Measurements from ENCODE around the gene FURIN.
"Not testable (repeated sequence)": the region's sequence is repeated elsewhere in the genome, so short reads cannot be mapped to it uniquely, and the experiment has no call there.

Gene FURIN

DNA sequence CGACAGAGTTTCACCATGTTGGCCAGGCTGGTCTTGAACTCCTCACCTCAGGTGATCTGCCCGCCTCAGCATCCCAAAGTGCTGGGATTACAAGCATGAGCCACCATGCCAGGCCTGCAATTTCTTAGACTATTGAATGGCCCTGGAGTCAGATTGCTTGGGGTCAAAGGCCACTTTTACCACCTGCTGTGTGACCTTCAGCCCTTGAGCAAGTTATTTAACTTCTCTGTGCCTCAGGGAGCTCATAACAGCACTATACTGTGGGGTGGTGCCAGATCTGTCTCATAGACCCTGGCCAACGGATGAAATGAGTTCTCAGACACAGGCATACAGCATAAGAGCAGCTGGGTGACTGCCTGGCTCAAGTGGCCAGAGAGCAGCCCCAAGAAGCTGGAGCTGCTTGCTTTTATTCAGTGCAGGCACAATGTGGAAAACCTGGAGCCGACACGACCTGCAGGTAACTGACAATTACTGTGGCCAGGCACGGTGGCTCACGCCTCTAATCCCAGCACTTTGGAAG, 44.9 kb upstream of the FURIN start:
- TF ChIP-seq, protein P1, sequence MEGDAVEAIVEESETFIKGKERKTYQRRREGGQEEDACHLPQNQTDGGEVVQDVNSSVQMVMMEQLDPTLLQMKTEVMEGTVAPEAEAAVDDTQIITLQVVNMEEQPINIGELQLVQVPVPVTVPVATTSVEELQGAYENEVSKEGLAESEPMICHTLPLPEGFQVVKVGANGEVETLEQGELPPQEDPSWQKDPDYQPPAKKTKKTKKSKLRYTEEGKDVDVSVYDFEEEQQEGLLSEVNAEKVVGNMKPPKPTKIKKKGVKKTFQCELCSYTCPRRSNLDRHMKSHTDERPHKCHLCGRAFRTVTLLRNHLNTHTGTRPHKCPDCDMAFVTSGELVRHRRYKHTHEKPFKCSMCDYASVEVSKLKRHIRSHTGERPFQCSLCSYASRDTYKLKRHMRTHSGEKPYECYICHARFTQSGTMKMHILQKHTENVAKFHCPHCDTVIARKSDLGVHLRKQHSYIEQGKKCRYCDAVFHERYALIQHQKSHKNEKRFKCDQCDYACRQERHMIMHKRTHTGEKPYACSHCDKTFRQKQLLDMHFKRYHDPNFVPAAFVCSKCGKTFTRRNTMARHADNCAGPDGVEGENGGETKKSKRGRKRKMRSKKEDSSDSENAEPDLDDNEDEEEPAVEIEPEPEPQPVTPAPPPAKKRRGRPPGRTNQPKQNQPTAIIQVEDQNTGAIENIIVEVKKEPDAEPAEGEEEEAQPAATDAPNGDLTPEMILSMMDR (IDR thresholded peaks at IDR 0.05; ENCODE audit: insufficient read depth, low read length, poor library complexity, severe bottlenecking): no peak
- H3K36me3 ChIP-seq (ENCODE audit: control insufficient read depth, insufficient read depth, low read length): no peaks in the 10 kb centered on the region
- no peaks in the 10 kb centered on the region for H3K27me3 ChIP-seq (replicated peaks; ENCODE audit: control insufficient read depth, insufficient read depth, low read length)
- no peak overlapping the region for H3K4me3 ChIP-seq (replicated peaks; ENCODE audit: low read depth, low read length)
- DNase-seq (ENCODE audit: extremely low read depth, insufficient read length): no peak

GRCh38 chr15:90825115-90825899, 43.1 kb upstream of the FURIN start:
- not testable (repeated sequence) for H3K27me3 ChIP-seq (replicated peaks; ENCODE audit: control insufficient read depth, insufficient read depth, low read length); H3K4me3 ChIP-seq (replicated peaks; ENCODE audit: low read depth, low read length); H3K36me3 ChIP-seq (ENCODE audit: control insufficient read depth, insufficient read depth, low read length); DNase-seq (ENCODE audit: extremely low read depth, insufficient read length)

DNA sequence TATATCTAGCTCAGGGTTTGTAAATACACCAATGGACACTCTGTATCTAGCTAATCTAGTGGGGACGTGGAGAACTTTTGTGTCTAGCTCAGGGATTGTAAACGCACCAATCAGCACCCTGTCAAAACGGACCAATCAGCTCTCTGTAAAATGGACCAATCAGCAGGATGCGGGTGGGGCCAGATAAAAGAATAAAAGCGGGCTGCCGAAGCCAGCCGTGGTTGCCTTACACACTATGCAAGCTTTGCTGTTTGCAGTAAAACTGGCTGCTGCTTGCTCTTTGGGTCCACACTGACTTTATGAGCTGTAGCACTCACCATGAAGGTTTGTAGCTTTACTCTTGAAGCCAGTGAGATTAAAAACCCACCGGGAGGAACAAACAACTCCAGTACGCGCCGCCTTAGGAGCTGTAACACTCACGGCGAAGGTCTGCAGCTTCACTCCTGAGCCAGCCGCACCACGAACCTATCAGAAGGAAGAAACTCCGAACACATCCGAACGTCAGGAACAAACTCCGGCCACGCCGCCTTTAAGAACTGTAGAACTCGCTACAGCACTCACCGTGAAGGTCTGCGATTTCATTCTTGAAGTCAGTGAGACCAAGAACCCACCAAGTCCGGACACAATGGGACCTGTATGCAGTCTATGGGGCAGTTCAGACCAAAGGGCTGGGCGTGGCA, 42.0 kb upstream of the FURIN start:
- not testable (repeated sequence) for DNase-seq (ENCODE audit: extremely low read depth, insufficient read length); H3K27me3 ChIP-seq (replicated peaks; ENCODE audit: control insufficient read depth, insufficient read depth, low read length)

DNA sequence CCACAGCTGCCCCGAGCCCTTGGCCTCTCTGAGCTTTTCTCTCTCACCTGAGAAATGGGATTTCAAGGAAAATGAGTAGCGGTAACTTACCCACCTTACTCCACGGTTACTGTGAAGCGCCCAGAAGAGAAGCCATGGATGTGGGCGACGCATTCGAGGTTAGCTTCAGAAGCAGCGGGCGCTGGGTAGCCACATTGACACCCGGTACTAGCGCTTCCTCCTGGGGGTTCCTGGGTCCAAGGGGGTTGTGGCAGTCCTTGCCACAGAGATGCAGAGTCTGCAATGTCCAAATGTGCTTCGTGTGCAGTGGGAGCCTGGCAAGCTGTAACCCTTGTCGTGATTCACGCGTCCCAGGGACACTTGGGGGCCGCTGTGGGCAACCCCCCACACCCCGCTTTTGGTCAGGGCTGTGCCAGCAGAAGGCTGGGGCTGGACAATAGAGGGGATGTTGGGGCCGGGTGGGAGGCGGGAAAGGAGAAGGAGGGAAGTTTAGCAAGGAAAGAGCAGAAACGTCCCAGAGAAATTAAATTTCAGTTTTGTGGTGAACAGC, 41.4 kb upstream of the FURIN start:
- H3K36me3 ChIP-seq (ENCODE audit: control insufficient read depth, insufficient read depth, low read length): no peaks in the 10 kb centered on the region
- H3K4me3 ChIP-seq (replicated peaks; ENCODE audit: low read depth, low read length): no peak overlapping the region
- no peaks in the 10 kb centered on the region for H3K27me3 ChIP-seq (replicated peaks; ENCODE audit: control insufficient read depth, insufficient read depth, low read length)
- TF ChIP-seq, protein P1 (IDR thresholded peaks at IDR 0.05; ENCODE audit: insufficient read depth, low read length, poor library complexity, severe bottlenecking): no peak
- DNase-seq (ENCODE audit: extremely low read depth, insufficient read length): no peak

More for the DNA sequence above, 42.0 kb upstream of the FURIN start:
- not testable (repeated sequence) for H3K36me3 ChIP-seq (ENCODE audit: control insufficient read depth, insufficient read depth, low read length); H3K4me3 ChIP-seq (replicated peaks; ENCODE audit: low read depth, low read length)

- DNase-seq (ENCODE audit: extremely low read depth, insufficient read length): no peak
- H3K4me3 ChIP-seq (replicated peaks; ENCODE audit: low read depth, low read length): no peak overlapping the region
- H3K27me3 ChIP-seq (replicated peaks; ENCODE audit: control insufficient read depth, insufficient read depth, low read length): no peaks in the 10 kb centered on the region
- H3K36me3 ChIP-seq (ENCODE audit: control insufficient read depth, insufficient read depth, low read length): no peaks in the 10 kb centered on the region
- TF ChIP-seq, protein P1 (IDR thresholded peaks at IDR 0.05; ENCODE audit: insufficient read depth, low read length, poor library complexity, severe bottlenecking): no peak
Observed at GRCh38 chr15:90828111-90828510, 40.3 kb upstream of the FURIN start.

DNA sequence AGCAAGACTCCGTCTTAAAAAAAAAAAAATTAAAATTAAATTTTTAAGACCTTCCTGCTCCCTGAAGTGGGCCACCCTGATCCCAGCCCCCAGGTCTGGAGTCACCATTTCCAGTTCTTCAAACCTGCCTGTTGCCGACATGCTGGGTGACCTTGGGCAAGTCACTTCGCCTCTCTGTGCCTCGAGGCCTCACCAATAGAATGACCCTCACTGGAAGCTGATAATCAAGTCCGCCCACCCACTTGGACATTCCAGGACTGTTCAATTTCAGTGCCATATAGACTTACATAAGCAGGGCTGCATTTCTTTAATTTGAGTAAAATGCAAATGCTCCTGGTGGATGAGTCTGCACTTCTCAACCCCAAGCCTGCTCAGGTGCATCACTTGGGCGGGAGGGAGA, 39.3 kb upstream of the FURIN start:
- no peaks in the 10 kb centered on the region for H3K27me3 ChIP-seq (replicated peaks; ENCODE audit: control insufficient read depth, insufficient read depth, low read length)
- TF ChIP-seq, protein P1 (IDR thresholded peaks at IDR 0.05; ENCODE audit: insufficient read depth, low read length, poor library complexity, severe bottlenecking): no peak
- no peak for DNase-seq (ENCODE audit: extremely low read depth, insufficient read length)
- no peaks in the 10 kb centered on the region for H3K36me3 ChIP-seq (ENCODE audit: control insufficient read depth, insufficient read depth, low read length)
- H3K4me3 ChIP-seq (replicated peaks; ENCODE audit: low read depth, low read length): no peak overlapping the region

Measured in GM06990 (cell line).